Ishikawa (cell line): ENCODE data around the gene MADD.

ENCODE experiments used
- CEBPB ChIP-seq: IDR thresholded peaks from 2 replicates; pipeline ENCODE4 v1.6.1; 2012
- CREB1 ChIP-seq: IDR thresholded peaks from 2 replicates; pipeline ENCODE4 v1.6.1; 2012; ENCODE audit warnings: low read depth
- EGR1 ChIP-seq: IDR thresholded peaks from 2 replicates; pipeline ENCODE4 v1.6.1; 2012
- EP300 ChIP-seq: IDR thresholded peaks from 2 replicates; pipeline ENCODE4 v1.6.1; 2012; ENCODE audit warnings: borderline replicate concordance
- FOXM1 ChIP-seq: IDR thresholded peaks from 2 replicates; pipeline ENCODE4 v1.6.1; 2012; ENCODE audit warnings: low read depth, borderline replicate concordance
- NFIC ChIP-seq: IDR thresholded peaks from 2 replicates; pipeline ENCODE4 v1.6.1; 2012
- RAD21 ChIP-seq: IDR thresholded peaks from 2 replicates; pipeline ENCODE4 v1.6.1; 2012; ENCODE audit warnings: low read depth
- REST ChIP-seq: IDR thresholded peaks from 2 replicates; pipeline ENCODE4 v1.6.1; 2012; ENCODE audit warnings: low read depth, mild to moderate bottlenecking
- TAF1 ChIP-seq: IDR thresholded peaks from 2 replicates; pipeline ENCODE4 v1.6.1; 2012; ENCODE audit warnings: low read depth, mild to moderate bottlenecking
- TCF12 ChIP-seq: IDR thresholded peaks from 2 replicates; pipeline ENCODE4 v1.6.1; 2012; ENCODE audit warnings: low read depth
- YY1 ChIP-seq: IDR thresholded peaks from 2 replicates; pipeline ENCODE4 v1.6.1; 2012; ENCODE audit warnings: low read depth
- ZBTB7A ChIP-seq: IDR thresholded peaks from 2 replicates; pipeline ENCODE4 v1.6.1; 2012; ENCODE audit warnings: low read depth
- TF ChIP-seq, protein P1 (sequence below): IDR thresholded peaks from 2 replicates; pipeline ENCODE4 v1.6.1; 2012

DNA sequence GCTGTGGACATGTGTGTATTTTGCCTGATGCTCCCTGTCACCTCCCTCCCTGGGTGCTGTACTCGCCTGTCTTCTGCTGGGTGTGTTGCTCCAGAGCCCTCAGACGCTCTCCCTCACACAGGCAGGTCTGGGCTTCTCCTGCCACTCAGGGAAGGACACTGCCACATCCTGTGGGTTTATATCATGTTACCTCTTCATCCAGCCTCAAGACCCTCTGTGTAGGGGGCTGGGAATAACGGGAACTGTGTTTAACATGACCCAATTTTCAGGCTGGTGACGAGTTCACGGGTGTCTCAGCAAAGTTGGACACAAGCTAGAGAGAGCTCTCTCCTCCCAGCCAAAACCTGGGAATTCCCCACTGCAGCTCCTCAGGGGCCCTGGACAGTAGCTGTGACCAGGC is 58.0 kb downstream of the MADD start:
- TF ChIP-seq REST: no peak
- TF ChIP-seq EP300: no peak
- no peak for TF ChIP-seq YY1
- TF ChIP-seq, protein P1, sequence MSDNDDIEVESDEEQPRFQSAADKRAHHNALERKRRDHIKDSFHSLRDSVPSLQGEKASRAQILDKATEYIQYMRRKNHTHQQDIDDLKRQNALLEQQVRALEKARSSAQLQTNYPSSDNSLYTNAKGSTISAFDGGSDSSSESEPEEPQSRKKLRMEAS: no peak
- TF ChIP-seq TAF1: no peak
- TF ChIP-seq FOXM1: no peak
- TF ChIP-seq CEBPB: no peak
- no peak for TF ChIP-seq NFIC
- TF ChIP-seq RAD21: no peak
- no peak for TF ChIP-seq TCF12
- no peak for TF ChIP-seq EGR1
- no peak for TF ChIP-seq ZBTB7A
- no peak for TF ChIP-seq CREB1
